CD8-positive, alpha-beta memory T cell (primary cell): ENCODE results near the gene CDH22. TPM values are rescaled to one million over a fixed set of nuclear protein-coding genes. Genes with fewer than 3 reads are reported as not detected.

Experiments used
- CTCF ChIA-PET: fragments of 350-600 bp; sonication (Branson Sonifier 250); formaldehyde crosslinking; loops from one replicate; lab custom pipeline; 2021; ENCODE audit warnings: antibody characterized with exemption; lab: Charles Lee
- POLR2A ChIA-PET: fragments of 350-600 bp; sonication (Branson Sonifier 250); formaldehyde crosslinking; loops from one replicate; lab custom pipeline; 2021; ENCODE audit warnings: antibody characterized with exemption; lab: Charles Lee
- DNase-seq, 5 donors: peaks; one replicate each; pipeline versions ENCODE4 v3.0.0 to v3.0.0-alpha.2; 2020 to 2022; ENCODE audit warnings: mixed read lengths in 1 of 5
- H3K27ac ChIP-seq: one replicate; pipeline ENCODE4 v1.7.0; 2013; ENCODE audit warnings: low read depth, mild to moderate bottlenecking, low read length, moderate library complexity
- H3K27me3 ChIP-seq: 2 replicates; pipeline ENCODE4 v1.7.0; 2013; ENCODE audit warnings: low read length, mild to moderate bottlenecking; ENCODE audit not compliant: insufficient read depth, poor library complexity, severe bottlenecking
- H3K36me3 ChIP-seq: 2 replicates; pipeline ENCODE4 v1.7.0; 2013; ENCODE audit warnings: mild to moderate bottlenecking, low read length, moderate library complexity; ENCODE audit not compliant: insufficient read depth
- H3K4me1 ChIP-seq: 2 replicates; pipeline ENCODE4 v1.7.0; 2013; ENCODE audit warnings: mild to moderate bottlenecking, low read length, moderate library complexity; ENCODE audit not compliant: insufficient read depth
- H3K4me3 ChIP-seq: 2 replicates; pipeline ENCODE4 v1.7.0; 2013; ENCODE audit warnings: mild to moderate bottlenecking, low read length
- H3K9me3 ChIP-seq: 2 replicates; pipeline ENCODE4 v1.7.0; 2013; ENCODE audit warnings: mild to moderate bottlenecking, low read length
- H3K27ac Mint-ChIP-seq, 8 donors: one replicate each; pipeline ENCODE4 v1.8.0; 2020 to 2021; ENCODE audit warnings: mixed read lengths in 8 of 8, mild to moderate bottlenecking in 6 of 8, inconsistent platforms in 3 of 8, moderate library complexity in 3 of 8
- H3K27me3 Mint-ChIP-seq, 2 donors: one replicate each; pipeline ENCODE4 v1.8.0; 2020 to 2021; ENCODE audit warnings: mixed read lengths in 2 of 2, mild to moderate bottlenecking in 1 of 2, moderate library complexity in 1 of 2
- H3K36me3 Mint-ChIP-seq, 3 donors: one replicate each; pipeline ENCODE4 v1.8.0; 2020 to 2021; ENCODE audit warnings: mixed read lengths in 3 of 3, inconsistent platforms in 1 of 3, mild to moderate bottlenecking in 1 of 3
- H3K4me1 Mint-ChIP-seq, 3 donors: one replicate each; pipeline ENCODE4 v1.8.0; 2020 to 2021; ENCODE audit warnings: mixed read lengths in 3 of 3, inconsistent platforms in 1 of 3, mild to moderate bottlenecking in 1 of 3
- H3K4me3 Mint-ChIP-seq, 7 donors: one replicate each; pipeline ENCODE4 v1.8.0; 2020 to 2021; ENCODE audit warnings: mixed read lengths in 7 of 7, mild to moderate bottlenecking in 6 of 7, moderate library complexity in 4 of 7, inconsistent platforms in 2 of 7
- H3K9me3 Mint-ChIP-seq, 5 donors: one replicate each; pipeline ENCODE4 v1.8.0; 2020 to 2022; ENCODE audit warnings: mixed read lengths in 5 of 5, mild to moderate bottlenecking in 3 of 5, moderate library complexity in 2 of 5, inconsistent platforms in 1 of 5
- polyA plus RNA-seq: library from polyadenylated mRNA; unstranded; fragments of 300-500 nt; fragmentation: Illumina TruSeq; gene quantifications from one replicate; pipeline ENCODE4 v1.2.3, GENCODE V29; 2021
- total RNA-seq, 2 experiments: library from RNA; stranded (reverse); gene quantifications; one replicate each; pipeline ENCODE4 v1.2.3, GENCODE V29; 2021

The CDH22 gene
- total and polyA plus RNA-seq, 3 experiments from 2014 or later, result not detected

GRCh38 chr20:46202766-46203509 lies 105.4 kb downstream of the CDH22 start:
- Histone ChIP-seq H3K27me3 (peaks cover 3% of the 10 kb centered on the region), H3K36me3 (no peaks in the 10 kb centered on the region), H3K4me3 (no peak overlapping the region), H3K27ac (no peak overlapping the region), H3K9me3 (no peaks in the 10 kb centered on the region), H3K4me1 (peaks cover 20% of the 10 kb centered on the region)
- H3K27me3 Mint-ChIP-seq, result peaks cover 17 to 47% of the 10 kb centered on the region in 2 donors
- no peak overlapping the region for H3K27ac Mint-ChIP-seq
- DNase-seq, result no peak
- H3K36me3 Mint-ChIP-seq, result no peaks in the 10 kb centered on the region
- H3K4me3 Mint-ChIP-seq, result no peak overlapping the region
- ChIA-PET POLR2A (no interaction called here), CTCF (no interaction called here)
- H3K4me1 Mint-ChIP-seq, result peaks cover 26 to 35% (median 27%) of the 10 kb centered on the region in 3 donors
- H3K9me3 Mint-ChIP-seq, result peaks cover 0 to 2% (median 0%) of the 10 kb centered on the region in 5 donors

GRCh38 chr20:46200582-46201570 lies 107.4 kb downstream of the CDH22 start:
- peaks cover 0 to 2% (median 0%) of the 10 kb centered on the region in 5 donors for H3K9me3 Mint-ChIP-seq
- H3K36me3 Mint-ChIP-seq, result no peaks in the 10 kb centered on the region
- Histone ChIP-seq H3K4me3 (no peak overlapping the region), H3K36me3 (no peaks in the 10 kb centered on the region), H3K27ac (no peak overlapping the region), H3K9me3 (no peaks in the 10 kb centered on the region), H3K27me3 (peaks cover 3% of the 10 kb centered on the region), H3K4me1 (peaks cover 14% of the 10 kb centered on the region)
- DNase-seq, result no peak
- CTCF ChIA-PET, result no interaction called here
- POLR2A ChIA-PET, result no interaction called here
- no peak overlapping the region for H3K4me3 Mint-ChIP-seq
- H3K27ac Mint-ChIP-seq, result no peak overlapping the region
- peaks cover 19 to 27% (median 21%) of the 10 kb centered on the region in 3 donors for H3K4me1 Mint-ChIP-seq
- H3K27me3 Mint-ChIP-seq, result peaks cover 21 to 55% of the 10 kb centered on the region in 2 donors

GRCh38 chr20:46199198-46199597 lies 109.1 kb downstream of the CDH22 start:
- peaks cover 0 to 2% (median 0%) of the 10 kb centered on the region in 5 donors for H3K9me3 Mint-ChIP-seq
- no peaks in the 10 kb centered on the region for H3K36me3 ChIP-seq
- no peak for DNase-seq
- peak overlapping the region in 1 of 8 donors; percentile 52 for H3K27ac Mint-ChIP-seq
- ChIA-PET POLR2A (no interaction called here), CTCF (no interaction called here)
- H3K4me1 Mint-ChIP-seq, result peaks cover 5 to 11% (median 5%) of the 10 kb centered on the region in 3 donors
- H3K4me3 ChIP-seq, result no peak overlapping the region
- no peak overlapping the region for H3K27ac ChIP-seq
- no peaks in the 10 kb centered on the region for H3K9me3 ChIP-seq
- peak overlapping the region in 1 of 7 donors; percentile 26 for H3K4me3 Mint-ChIP-seq
- H3K36me3 Mint-ChIP-seq, result no peaks in the 10 kb centered on the region
- peaks cover 19 to 59% of the 10 kb centered on the region in 2 donors for H3K27me3 Mint-ChIP-seq
- H3K4me1 ChIP-seq, result no peaks in the 10 kb centered on the region
- H3K27me3 ChIP-seq, result peaks cover 3% of the 10 kb centered on the region

- H3K9me3 Mint-ChIP-seq, result peaks cover 0 to 2% (median 0%) of the 10 kb centered on the region in 5 donors
- Histone ChIP-seq H3K27ac (no peak overlapping the region), H3K27me3 (peaks cover 3% of the 10 kb centered on the region), H3K9me3 (no peaks in the 10 kb centered on the region), H3K4me3 (no peak overlapping the region), H3K4me1 (no peaks in the 10 kb centered on the region), H3K36me3 (no peaks in the 10 kb centered on the region)
- DNase-seq, result no peak
- no peaks in the 10 kb centered on the region for H3K36me3 Mint-ChIP-seq
- H3K4me3 Mint-ChIP-seq, result no peak overlapping the region
- POLR2A ChIA-PET, result no interaction called here
- H3K4me1 Mint-ChIP-seq, result peaks cover 0 to 5% (median 2%) of the 10 kb centered on the region in 3 donors
- no peak overlapping the region for H3K27ac Mint-ChIP-seq
- CTCF ChIA-PET, result no interaction called here
- peaks cover 19 to 47% of the 10 kb centered on the region in 2 donors for H3K27me3 Mint-ChIP-seq
These were observed 111.3 kb downstream of the CDH22 start for GRCh38 chr20:46196990-46197389.

GRCh38 chr20:46195264-46196036 lies 112.8 kb downstream of the CDH22 start:
- H3K27ac ChIP-seq, result no peak overlapping the region
- Mint-ChIP-seq H3K27ac (no peak overlapping the region), H3K4me3 (no peak overlapping the region), H3K36me3 (no peaks in the 10 kb centered on the region), H3K27me3 (peaks cover 11 to 44% of the 10 kb centered on the region in 2 donors), H3K9me3 (peaks cover 0 to 2% (median 0%) of the 10 kb centered on the region in 5 donors), H3K4me1 (peaks cover 0 to 5% (median 2%) of the 10 kb centered on the region in 3 donors)
- no peak overlapping the region for H3K4me3 ChIP-seq
- ChIA-PET CTCF (no interaction called here), POLR2A (no interaction called here)
- peaks cover 3% of the 10 kb centered on the region for H3K27me3 ChIP-seq
- H3K9me3 ChIP-seq, result no peaks in the 10 kb centered on the region
- no peak for DNase-seq
- no peaks in the 10 kb centered on the region for H3K4me1 ChIP-seq
- no peaks in the 10 kb centered on the region for H3K36me3 ChIP-seq

- ChIA-PET CTCF (no interaction called here), POLR2A (no interaction called here)
- Histone ChIP-seq H3K4me1 (no peaks in the 10 kb centered on the region), H3K9me3 (no peaks in the 10 kb centered on the region), H3K27ac (no peak overlapping the region), H3K36me3 (no peaks in the 10 kb centered on the region), H3K4me3 (no peak overlapping the region), H3K27me3 (peaks cover 3% of the 10 kb centered on the region)
- Mint-ChIP-seq H3K4me1 (peaks cover 0 to 4% (median 2%) of the 10 kb centered on the region in 3 donors), H3K27ac (no peak overlapping the region), H3K27me3 (peaks cover 8 to 42% of the 10 kb centered on the region in 2 donors), H3K9me3 (peaks cover 0 to 2% (median 0%) of the 10 kb centered on the region in 5 donors), H3K36me3 (no peaks in the 10 kb centered on the region), H3K4me3 (no peak overlapping the region)
- no peak for DNase-seq
These were observed 113.9 kb downstream of the CDH22 start for GRCh38 chr20:46194409-46194808.

GRCh38 chr20:46192376-46192944 lies 115.8 kb downstream of the CDH22 start:
- H3K4me3 ChIP-seq, result no peak overlapping the region
- DNase-seq, result no peak
- H3K27ac ChIP-seq, result no peak overlapping the region
- H3K4me1 ChIP-seq, result no peaks in the 10 kb centered on the region
- H3K27ac Mint-ChIP-seq, result peak overlapping the region in 1 of 8 donors; percentile 50
- no peaks in the 10 kb centered on the region for H3K9me3 ChIP-seq
- no peaks in the 10 kb centered on the region for H3K36me3 ChIP-seq
- ChIA-PET POLR2A (no interaction called here), CTCF (no interaction called here)
- peaks cover 0 to 2% (median 0%) of the 10 kb centered on the region in 5 donors for H3K9me3 Mint-ChIP-seq
- peaks cover 6 to 37% of the 10 kb centered on the region in 2 donors for H3K27me3 Mint-ChIP-seq
- H3K36me3 Mint-ChIP-seq, result no peaks in the 10 kb centered on the region
- no peak overlapping the region for H3K4me3 Mint-ChIP-seq
- no peaks in the 10 kb centered on the region for H3K27me3 ChIP-seq
- no peaks in the 10 kb centered on the region for H3K4me1 Mint-ChIP-seq
